Mesendoderm (in vitro differentiated cells): ENCODE results near the gene ZBTB7C.

Experiments used
- DNase-seq: peaks from one replicate; pipeline ENCODE4 v3.0.0; 2013
- H2AK5ac ChIP-seq: 2 replicates; pipeline ENCODE4 v1.6.1; 2013; ENCODE audit warnings: low read length, inconsistent platforms
- H2BK120ac ChIP-seq: 2 replicates; pipeline ENCODE4 v1.6.1; 2013; ENCODE audit warnings: low read depth, mild to moderate bottlenecking, low read length, moderate library complexity, mixed read lengths
- H2BK15ac ChIP-seq: replicated peaks from 2 replicates; pipeline ENCODE4 v1.6.1; 2013; ENCODE audit warnings: low read depth, mild to moderate bottlenecking, moderate library complexity
- H2BK5ac ChIP-seq: 2 replicates; pipeline ENCODE4 v1.6.1; 2013; ENCODE audit warnings: low read length, inconsistent platforms
- H3K18ac ChIP-seq: 2 replicates; pipeline ENCODE4 v1.6.1; 2013; ENCODE audit warnings: mild to moderate bottlenecking, low read length, mixed read lengths
- H3K23ac ChIP-seq: one replicate; pipeline ENCODE4 v1.6.1; 2013; ENCODE audit warnings: low read length
- H3K27ac ChIP-seq: 2 replicates; pipeline ENCODE4 v1.5.1; 2013; ENCODE audit warnings: low read depth, mild to moderate bottlenecking, inconsistent platforms, low read length, moderate library complexity
- H3K27me3 ChIP-seq: 2 replicates; pipeline ENCODE4 v1.6.1; 2013; ENCODE audit warnings: low read length, control low read depth, mild to moderate bottlenecking, inconsistent platforms; ENCODE audit not compliant: insufficient read depth, poor library complexity
- H3K36me3 ChIP-seq: 2 replicates; pipeline ENCODE4 v1.6.1; 2013; ENCODE audit warnings: low read length, inconsistent platforms; ENCODE audit not compliant: control insufficient read depth, insufficient read depth
- H3K4ac ChIP-seq: one replicate; pipeline ENCODE4 v1.6.1; 2013; ENCODE audit warnings: low read depth, mild to moderate bottlenecking, low read length, moderate library complexity
- H3K4me1 ChIP-seq: 2 replicates; pipeline ENCODE4 v1.6.1; 2013; ENCODE audit warnings: low read depth, low read length, inconsistent platforms; ENCODE audit not compliant: control insufficient read depth
- H3K4me2 ChIP-seq: 2 replicates; pipeline ENCODE4 v1.6.1; 2013; ENCODE audit warnings: low read length
- H3K4me3 ChIP-seq: 2 replicates; pipeline ENCODE4 v1.5.1; 2013; ENCODE audit warnings: mild to moderate bottlenecking, low read length
- H3K56ac ChIP-seq: one replicate; pipeline ENCODE4 v1.6.1; 2013; ENCODE audit warnings: low read length
- H3K79me1 ChIP-seq: 2 replicates; pipeline ENCODE4 v1.6.1; 2013; ENCODE audit warnings: low read length, inconsistent platforms
- H3K79me2 ChIP-seq: 2 replicates; pipeline ENCODE4 v1.6.1; 2013; ENCODE audit warnings: mild to moderate bottlenecking, low read length; ENCODE audit not compliant: control insufficient read depth, insufficient read depth
- H3K9ac ChIP-seq: 2 replicates; pipeline ENCODE4 v1.6.1; 2013; ENCODE audit warnings: low read length, inconsistent platforms
- H4K5ac ChIP-seq: one replicate; pipeline ENCODE4 v1.6.1; 2013; ENCODE audit warnings: low read length
- H4K8ac ChIP-seq: one replicate; pipeline ENCODE4 v1.6.1; 2013; ENCODE audit warnings: low read depth, mild to moderate bottlenecking, control low read depth, low read length, moderate library complexity
- WGBS: extraction: QIAGEN DNeasy Blood & Tissue Kit; methylation state at CpG from one replicate; pipeline ENCODE4 v1.1.7; 2013; ENCODE audit warnings: low lambda C conversion rate, missing lambda C conversion rate; ENCODE audit not compliant: insufficient coverage; ENCODE audit errors: extremely low coverage; 5-methylcytosine and 5-hydroxymethylcytosine counted together

ZBTB7C gene

GRCh38 chr18:48153613-48154481 is 255.3 kb downstream of the ZBTB7C start:
- Histone ChIP-seq H3K4me1 (no peaks in the 10 kb centered on the region), H3K27ac (no peak overlapping the region), H2BK5ac (no peak overlapping the region), H3K36me3 (no peaks in the 10 kb centered on the region), H4K5ac (no peak overlapping the region), H2BK120ac (no peak overlapping the region), H3K9ac (no peak overlapping the region), H4K8ac (no peak overlapping the region), H3K79me1 (no peaks in the 10 kb centered on the region), H3K4ac (no peak overlapping the region), H3K18ac (no peak overlapping the region), H2AK5ac (no peak overlapping the region), H3K4me3 (no peak overlapping the region), H2BK15ac (no peak overlapping the region), H3K79me2 (no peaks in the 10 kb centered on the region), H3K56ac (no peak overlapping the region), H3K27me3 (no peaks in the 10 kb centered on the region), H3K23ac (no peak overlapping the region), H3K4me2 (no peak overlapping the region)
- DNase-seq: no peak
- no CpG with 5 or more reads among the region's 7 CpGs for WGBS

- H3K36me3 ChIP-seq: no peaks in the 10 kb centered on the region
- no peak overlapping the region for H3K56ac ChIP-seq
- H2BK120ac ChIP-seq: no peak overlapping the region
- H3K18ac ChIP-seq: no peak overlapping the region
- no peak overlapping the region for H4K8ac ChIP-seq
- H4K5ac ChIP-seq: no peak overlapping the region
- no peaks in the 10 kb centered on the region for H3K79me1 ChIP-seq
- H2BK5ac ChIP-seq: no peak overlapping the region
- H3K4me2 ChIP-seq: no peak overlapping the region
- H2BK15ac ChIP-seq: no peak overlapping the region
- H3K9ac ChIP-seq: no peak overlapping the region
- no peak overlapping the region for H3K27ac ChIP-seq
- no peak for DNase-seq
- H3K79me2 ChIP-seq: no peaks in the 10 kb centered on the region
- H3K23ac ChIP-seq: no peak overlapping the region
- no peak overlapping the region for H3K4ac ChIP-seq
- H3K27me3 ChIP-seq: no peaks in the 10 kb centered on the region
- WGBS: no CpG with 5 or more reads among the region's 4 CpGs
- no peaks in the 10 kb centered on the region for H3K4me1 ChIP-seq
- H3K4me3 ChIP-seq: no peak overlapping the region
- no peak overlapping the region for H2AK5ac ChIP-seq
Observed at GRCh38 chr18:48152549-48152948, 256.6 kb downstream of the ZBTB7C start.

- no peak overlapping the region for H2AK5ac ChIP-seq
- no peak overlapping the region for H3K56ac ChIP-seq
- H3K18ac ChIP-seq: no peak overlapping the region
- H3K4me2 ChIP-seq: no peak overlapping the region
- H2BK15ac ChIP-seq: no peak overlapping the region
- H3K36me3 ChIP-seq: no peaks in the 10 kb centered on the region
- no peak overlapping the region for H2BK120ac ChIP-seq
- WGBS: no CpG with 5 or more reads among the region's 11 CpGs
- H4K8ac ChIP-seq: no peak overlapping the region
- no peak for DNase-seq
- no peak overlapping the region for H3K4ac ChIP-seq
- no peak overlapping the region for H3K27ac ChIP-seq
- H3K4me3 ChIP-seq: no peak overlapping the region
- no peaks in the 10 kb centered on the region for H3K79me1 ChIP-seq
- no peaks in the 10 kb centered on the region for H3K79me2 ChIP-seq
- H3K23ac ChIP-seq: no peak overlapping the region
- no peak overlapping the region for H3K9ac ChIP-seq
- H4K5ac ChIP-seq: no peak overlapping the region
- no peak overlapping the region for H2BK5ac ChIP-seq
- H3K4me1 ChIP-seq: no peaks in the 10 kb centered on the region
- no peaks in the 10 kb centered on the region for H3K27me3 ChIP-seq
Observed at GRCh38 chr18:48151421-48152065, 257.6 kb downstream of the ZBTB7C start.

- no peak overlapping the region for H2BK15ac ChIP-seq
- H3K27ac ChIP-seq: no peak overlapping the region
- H3K18ac ChIP-seq: no peak overlapping the region
- H4K5ac ChIP-seq: no peak overlapping the region
- WGBS: no CpG with 5 or more reads among the region's 15 CpGs
- no peak overlapping the region for H2AK5ac ChIP-seq
- no peak overlapping the region for H3K9ac ChIP-seq
- no peak overlapping the region for H3K23ac ChIP-seq
- no peaks in the 10 kb centered on the region for H3K79me2 ChIP-seq
- no peaks in the 10 kb centered on the region for H3K27me3 ChIP-seq
- no peaks in the 10 kb centered on the region for H3K4me1 ChIP-seq
- DNase-seq: no peak
- no peak overlapping the region for H3K4me2 ChIP-seq
- H2BK120ac ChIP-seq: no peak overlapping the region
- H3K79me1 ChIP-seq: no peaks in the 10 kb centered on the region
- no peak overlapping the region for H3K4me3 ChIP-seq
- H4K8ac ChIP-seq: no peak overlapping the region
- no peak overlapping the region for H3K4ac ChIP-seq
- H2BK5ac ChIP-seq: no peak overlapping the region
- H3K36me3 ChIP-seq: no peaks in the 10 kb centered on the region
- no peak overlapping the region for H3K56ac ChIP-seq
Observed at GRCh38 chr18:48149020-48149685, 260.0 kb downstream of the ZBTB7C start.

- Histone ChIP-seq H2BK5ac (no peak overlapping the region), H3K79me2 (no peaks in the 10 kb centered on the region), H3K4me2 (no peak overlapping the region), H3K27ac (no peak overlapping the region), H3K9ac (no peak overlapping the region), H4K8ac (no peak overlapping the region), H3K27me3 (no peaks in the 10 kb centered on the region), H2AK5ac (no peak overlapping the region), H3K56ac (no peak overlapping the region), H3K36me3 (no peaks in the 10 kb centered on the region), H4K5ac (no peak overlapping the region), H3K4me1 (no peaks in the 10 kb centered on the region), H3K4ac (no peak overlapping the region), H3K23ac (no peak overlapping the region), H2BK120ac (no peak overlapping the region), H2BK15ac (no peak overlapping the region), H3K18ac (no peak overlapping the region), H3K79me1 (no peaks in the 10 kb centered on the region), H3K4me3 (no peak overlapping the region)
- WGBS: no CpG with 5 or more reads among the region's 1 CpG
- DNase-seq: no peak
Observed at GRCh38 chr18:48142994-48143393, 266.2 kb downstream of the ZBTB7C start.
